ENCODE data around the gene RRP7A.

- TF ChIP-seq CTCF (IDR thresholded peaks at IDR 0.05) (no peak), POLR2A (IDR thresholded peaks at IDR 0.05) (no peak)
Measured at GRCh38 chr22:42536166-42536565, 16.6 kb upstream of the RRP7A start.
